A673 (cell line): Measurements from ENCODE around the gene KAT8. TPM values are rescaled to one million over a fixed set of nuclear protein-coding genes. Genes with fewer than 3 reads are reported as not detected.
"Not testable (repeated sequence)": the region's sequence is repeated elsewhere in the genome, so short reads cannot be mapped to it uniquely, and the experiment has no call there.

Source experiments
- BruUV-seq: library from RNA; stranded (reverse); fragments of 400-500 nt; replicated peaks from 2 replicates; lab custom pipeline; 2021; lab: Mats Ljungman, UMichigan
- CTCF ChIA-PET: fragments of 300-600 bp; sonication (Branson Sonifier 250); formaldehyde crosslinking; loops from one replicate; lab custom pipeline; 2022; ENCODE audit warnings: antibody characterized with exemption; lab: Charles Lee
- POLR2A ChIA-PET: fragments of 300-600 bp; sonication (Branson Sonifier 250); formaldehyde crosslinking; loops from one replicate; lab custom pipeline; 2022; ENCODE audit warnings: antibody characterized with exemption; ENCODE audit not compliant: low non-redundant PET; lab: Charles Lee
- DNase-seq: peaks from one replicate; pipeline ENCODE4 v3.0.0-alpha.2; 2015; ENCODE audit warnings: low spot score
- H3K27ac ChIP-seq: fragments of 200-600 bp; sonication (generic); 2 replicates; pipeline ENCODE4 v1.5.1; 2016; ENCODE audit warnings: mixed run types, low read depth, mild to moderate bottlenecking, mixed read lengths, antibody characterized with exemption, low read length; ENCODE audit not compliant: poor library complexity, severe bottlenecking
- H3K27me3 ChIP-seq: fragments of 200-600 bp; sonication (generic); replicated peaks from 2 replicates; pipeline ENCODE4 v1.6.1; 2017; ENCODE audit warnings: mixed run types, low read depth, mild to moderate bottlenecking, mixed read lengths, antibody characterized with exemption, low read length; ENCODE audit not compliant: insufficient read depth, poor library complexity
- H3K36me3 ChIP-seq: fragments of 200-600 bp; sonication (generic); 2 replicates; pipeline ENCODE4 v1.6.1; 2016; ENCODE audit warnings: mixed run types, mild to moderate bottlenecking, mixed read lengths, antibody characterized with exemption, low read length; ENCODE audit not compliant: insufficient read depth, poor library complexity, severe bottlenecking
- H3K4me1 ChIP-seq: fragments of 200-600 bp; sonication (generic); 2 replicates; pipeline ENCODE4 v1.6.1; 2017; ENCODE audit warnings: mixed run types, mild to moderate bottlenecking, mixed read lengths, antibody characterized with exemption, low read length; ENCODE audit not compliant: insufficient read depth, poor library complexity, severe bottlenecking
- H3K4me3 ChIP-seq: fragments of 200-600 bp; sonication (generic); 2 replicates; pipeline ENCODE4 v1.5.1; 2016; ENCODE audit warnings: low read depth, mixed run types, mild to moderate bottlenecking, mixed read lengths, low read length; ENCODE audit not compliant: poor library complexity, severe bottlenecking
- H3K9me3 ChIP-seq: fragments of 200-600 bp; sonication (generic); 2 replicates; pipeline ENCODE4 v1.6.1; 2016; ENCODE audit warnings: mixed run types, low read depth, mild to moderate bottlenecking, mixed read lengths, antibody characterized with exemption, low read length; ENCODE audit not compliant: poor library complexity, severe bottlenecking
- CTCF ChIP-seq: fragments of 300-800, 200-600 bp; sonication (generic); conservative IDR thresholded peaks from 2 replicates; pipeline ENCODE4 v1.5.1; 2017; ENCODE audit warnings: low read depth, mild to moderate bottlenecking, antibody characterized with exemption, low read length, moderate library complexity, mixed read lengths
- EZH2 ChIP-seq: fragments of 200-600 bp; sonication (generic); IDR thresholded peaks from 2 replicates; pipeline ENCODE4 v1.6.1; 2017; ENCODE audit warnings: borderline replicate concordance, low read depth, mild to moderate bottlenecking, mixed read lengths, antibody characterized with exemption, low read length; ENCODE audit not compliant: poor library complexity, severe bottlenecking
- intact Hi-C: fragments of 100-400 bp; cut with micrococcal nuclease; formaldehyde crosslinking; loops from one replicate; pipeline ENCODE4 v1.10.0; 2022; ENCODE audit not compliant: unreplicated experiment
- total RNA-seq: library from RNA; stranded (reverse); gene quantifications from 2 replicates; pipeline ENCODE4 v1.2.3, GENCODE V29; 2021

The KAT8 gene
- total RNA-seq, 1 experiment from 2014 or later = 65.4 TPM

GRCh38 chr16:31143694-31144148, 26.3 kb downstream of the KAT8 start:
- Histone ChIP-seq H3K27me3 (no peaks in the 10 kb centered on the region), H3K4me3 (no peak overlapping the region), H3K9me3 (no peaks in the 10 kb centered on the region), H3K36me3 (no peaks in the 10 kb centered on the region), H3K27ac (no peak overlapping the region), H3K4me1 (peaks cover 11% of the 10 kb centered on the region)
- ChIA-PET POLR2A (no interaction called here), CTCF (no interaction called here)
- BruUV-seq = no TSS peak
- TF ChIP-seq CTCF (no peak), EZH2 (no peak)
- intact Hi-C loops = loop anchor here (2.0 to 10.0 kb wide), 3 partner anchors 27 to 189 kb away; partner anchors contain the start of genes KAT8 and SETD1A
- no peak for DNase-seq

GRCh38 chr16:31144418-31144817, 27.0 kb downstream of the KAT8 start:
- BruUV-seq, POLR2A ChIA-PET, H3K27me3 ChIP-seq, H3K9me3 ChIP-seq, CTCF ChIA-PET, H3K36me3 ChIP-seq, DNase-seq, H3K4me3 ChIP-seq, H3K27ac ChIP-seq: not testable (repeated sequence)
- intact Hi-C loops = loop anchor here (5.0 to 10.0 kb wide), 2 partner anchors 147 to 190 kb away; partner anchors contain the start of gene SETD1A
- peaks cover 11% of the 10 kb centered on the region for H3K4me1 ChIP-seq

- intact Hi-C loops = loop anchor here (10.0 kb wide), 1 partner anchor 191 kb away; the partner anchor contains the start of gene SETD1A
- peaks cover 11% of the 10 kb centered on the region for H3K4me1 ChIP-seq
- no peak for TF ChIP-seq CTCF
- no peak for TF ChIP-seq EZH2
- ChIA-PET CTCF (no interaction called here), POLR2A (interaction anchor here (0.6 kb wide), 1 partner anchor 1158 kb away, joined by 16 read pairs; no protein-coding TSS in a partner anchor)
- H3K27ac ChIP-seq = no peak overlapping the region
- H3K36me3 ChIP-seq = no peaks in the 10 kb centered on the region
- no peak for DNase-seq
- H3K4me3 ChIP-seq = no peak overlapping the region
- no TSS peak for BruUV-seq
- no peaks in the 10 kb centered on the region for H3K27me3 ChIP-seq
- no peaks in the 10 kb centered on the region for H3K9me3 ChIP-seq
These were observed 28.0 kb downstream of the KAT8 start for GRCh38 chr16:31145398-31145990.
